ENCODE results near the gene CNGA2. TPM values are rescaled to one million over a fixed set of nuclear protein-coding genes. Genes with fewer than 3 reads are reported as not detected.
A peak's percentile ranks its signal among the peaks of the same experiment; 100 is the strongest.

CNGA2 gene
- total and polyA plus RNA-seq, 5 donors from 2014 or later = not detected

DNA sequence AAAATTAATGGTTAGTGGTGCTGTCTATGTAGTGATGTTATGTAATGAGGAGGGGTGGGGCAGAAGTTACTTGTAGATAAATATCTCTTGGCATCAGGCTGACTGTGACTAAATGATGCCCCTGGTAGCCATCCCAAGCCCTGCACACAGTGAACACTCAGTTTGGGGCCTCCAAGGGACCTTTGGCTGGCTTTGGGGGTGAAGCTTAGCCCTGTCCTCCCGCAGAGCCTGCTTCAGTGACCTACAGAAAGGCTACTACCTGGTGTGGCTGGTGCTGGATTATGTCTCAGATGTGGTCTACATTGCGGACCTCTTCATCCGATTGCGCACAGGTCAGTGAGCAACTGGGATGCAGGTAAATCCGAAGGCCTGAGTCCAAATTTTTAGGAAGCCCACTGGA lies 7.8 kb downstream of the CNGA2 start:
- DNase-seq (no peak), ATAC-seq (ENCODE audit: low read depth in 2 of 2) (no peak)
- Mint-ChIP-seq H3K4me1 (no peaks in the 10 kb centered on the region), H3K36me3 (no peaks in the 10 kb centered on the region), H3K27ac (no peak overlapping the region), H3K9me3 (no peaks in the 10 kb centered on the region), H3K27me3 (no peaks in the 10 kb centered on the region), H3K4me3 (no peak overlapping the region)
- H3K4me1 ChIP-seq (ENCODE audit: control insufficient read depth, insufficient read depth, low read length, poor library complexity, severe bottlenecking) = no peaks in the 10 kb centered on the region
- no peak overlapping the region for H3K27ac ChIP-seq (ENCODE audit: insufficient read depth, low read length, poor library complexity, severe bottlenecking)
- H3K36me3 ChIP-seq (ENCODE audit: control insufficient read depth, insufficient read depth, low read length) = no peaks in the 10 kb centered on the region
- H3K9me3 ChIP-seq (ENCODE audit: control insufficient read depth in 2 of 2, low read length in 2 of 2) = no peaks in the 10 kb centered on the region
- H3K4me3 ChIP-seq (ENCODE audit: low read depth, low read length) = no peak overlapping the region
- H3K27me3 ChIP-seq (ENCODE audit: control insufficient read depth, insufficient read depth, low read length) = no peaks in the 10 kb centered on the region

DNA sequence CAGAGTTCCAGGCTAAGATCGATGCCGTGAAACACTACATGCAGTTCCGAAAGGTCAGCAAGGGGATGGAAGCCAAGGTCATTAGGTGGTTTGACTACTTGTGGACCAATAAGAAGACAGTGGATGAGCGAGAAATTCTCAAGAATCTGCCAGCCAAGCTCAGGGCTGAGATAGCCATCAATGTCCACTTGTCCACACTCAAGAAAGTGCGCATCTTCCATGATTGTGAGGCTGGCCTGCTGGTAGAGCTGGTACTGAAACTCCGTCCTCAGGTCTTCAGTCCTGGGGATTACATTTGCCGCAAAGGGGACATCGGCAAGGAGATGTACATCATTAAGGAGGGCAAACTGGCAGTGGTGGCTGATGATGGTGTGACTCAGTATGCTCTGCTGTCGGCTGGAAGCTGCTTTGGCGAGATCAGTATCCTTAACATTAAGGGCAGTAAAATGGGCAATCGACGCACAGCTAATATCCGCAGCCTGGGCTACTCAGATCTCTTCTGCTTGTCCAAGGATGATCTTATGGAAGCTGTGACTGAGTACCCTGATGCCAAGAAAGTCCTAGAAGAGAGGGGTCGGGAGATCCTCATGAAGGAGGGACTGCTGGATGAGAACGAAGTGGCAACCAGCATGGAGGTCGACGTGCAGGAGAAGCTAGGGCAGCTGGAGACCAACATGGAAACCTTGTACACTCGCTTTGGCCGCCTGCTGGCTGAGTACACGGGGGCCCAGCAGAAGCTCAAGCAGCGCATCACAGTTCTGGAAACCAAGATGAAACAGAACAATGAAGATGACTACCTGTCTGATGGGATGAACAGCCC lies 9.3 kb downstream of the CNGA2 start:
- Histone ChIP-seq H3K4me3 (ENCODE audit: low read depth, low read length) (no peak overlapping the region), H3K36me3 (ENCODE audit: control insufficient read depth, insufficient read depth, low read length) (no peaks in the 10 kb centered on the region), H3K27me3 (ENCODE audit: control insufficient read depth, insufficient read depth, low read length) (no peaks in the 10 kb centered on the region), H3K27ac (ENCODE audit: insufficient read depth, low read length, poor library complexity, severe bottlenecking) (no peak overlapping the region), H3K4me1 (ENCODE audit: control insufficient read depth, insufficient read depth, low read length, poor library complexity, severe bottlenecking) (no peaks in the 10 kb centered on the region), H3K9me3 (ENCODE audit: control insufficient read depth in 2 of 2, low read length in 2 of 2) (no peaks in the 10 kb centered on the region)
- H3K36me3 Mint-ChIP-seq = no peaks in the 10 kb centered on the region
- H3K4me1 Mint-ChIP-seq = no peaks in the 10 kb centered on the region
- H3K4me3 Mint-ChIP-seq = no peak overlapping the region
- DNase-seq (no peak), ATAC-seq (ENCODE audit: low read depth in 2 of 2) (no peak)
- H3K27ac Mint-ChIP-seq = no peak overlapping the region
- no peaks in the 10 kb centered on the region for H3K9me3 Mint-ChIP-seq
- H3K27me3 Mint-ChIP-seq = no peaks in the 10 kb centered on the region

DNA sequence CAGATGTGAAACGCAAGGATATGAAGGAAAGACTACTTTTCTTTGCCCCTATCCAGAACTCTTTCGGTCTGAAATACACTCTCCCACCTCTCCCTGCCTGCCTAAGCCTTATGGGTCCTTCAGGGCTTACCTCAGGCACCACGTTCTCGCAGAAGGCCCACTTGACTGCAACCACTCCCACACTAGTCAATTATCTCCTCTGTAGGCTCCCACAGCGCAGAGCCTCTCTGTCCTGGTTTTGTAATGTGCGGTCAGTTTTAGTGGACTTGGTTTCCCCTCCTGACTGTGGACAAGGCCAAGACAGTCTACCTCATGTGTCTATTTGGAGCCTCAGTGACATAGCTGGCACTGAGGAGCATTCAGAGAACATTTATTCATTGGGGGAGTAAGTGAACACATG lies 11.1 kb downstream of the CNGA2 start:
- Mint-ChIP-seq H3K4me3 (no peak overlapping the region), H3K36me3 (no peaks in the 10 kb centered on the region), H3K4me1 (no peaks in the 10 kb centered on the region), H3K9me3 (no peaks in the 10 kb centered on the region), H3K27ac (no peak overlapping the region), H3K27me3 (peaks cover 1% of the 10 kb centered on the region)
- no peaks in the 10 kb centered on the region for H3K4me1 ChIP-seq (ENCODE audit: control insufficient read depth, insufficient read depth, low read length, poor library complexity, severe bottlenecking)
- H3K4me3 ChIP-seq (ENCODE audit: low read depth, low read length) = no peak overlapping the region
- no peaks in the 10 kb centered on the region for H3K9me3 ChIP-seq (ENCODE audit: control insufficient read depth in 2 of 2, low read length in 2 of 2)
- no peak for ATAC-seq (ENCODE audit: low read depth in 2 of 2)
- H3K36me3 ChIP-seq (ENCODE audit: control insufficient read depth, insufficient read depth, low read length) = no peaks in the 10 kb centered on the region
- DNase-seq = no peak
- no peaks in the 10 kb centered on the region for H3K27me3 ChIP-seq (ENCODE audit: control insufficient read depth, insufficient read depth, low read length)
- H3K27ac ChIP-seq (ENCODE audit: insufficient read depth, low read length, poor library complexity, severe bottlenecking) = no peak overlapping the region

DNA sequence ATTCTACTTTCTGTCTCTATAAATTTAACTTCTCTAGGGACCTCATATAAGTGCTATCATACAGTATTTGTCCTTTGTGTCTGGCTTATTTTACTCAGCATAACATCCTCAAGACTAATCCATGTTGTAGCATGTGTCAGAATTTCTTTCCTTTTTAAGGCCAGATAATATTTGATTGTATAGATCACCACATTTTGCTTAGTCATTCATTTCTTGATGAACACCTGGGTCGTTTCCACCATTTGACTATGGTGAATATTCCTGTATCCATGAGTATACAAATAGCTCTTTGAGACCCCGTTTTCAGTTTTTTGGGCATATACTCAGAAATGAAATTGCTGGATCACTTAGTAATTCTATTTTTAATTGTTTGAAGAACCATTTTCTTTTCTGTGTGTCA lies 12.0 kb downstream of the CNGA2 start:
- no peak overlapping the region for H3K27ac Mint-ChIP-seq
- no peak for DNase-seq
- no peaks in the 10 kb centered on the region for H3K4me1 ChIP-seq (ENCODE audit: control insufficient read depth, insufficient read depth, low read length, poor library complexity, severe bottlenecking)
- H3K27me3 ChIP-seq (ENCODE audit: control insufficient read depth, insufficient read depth, low read length) = no peaks in the 10 kb centered on the region
- H3K27ac ChIP-seq (ENCODE audit: insufficient read depth, low read length, poor library complexity, severe bottlenecking) = no peak overlapping the region
- H3K9me3 Mint-ChIP-seq = no peaks in the 10 kb centered on the region
- no peak for ATAC-seq (ENCODE audit: low read depth in 2 of 2)
- H3K36me3 Mint-ChIP-seq = no peaks in the 10 kb centered on the region
- no peaks in the 10 kb centered on the region for H3K4me1 Mint-ChIP-seq
- no peak overlapping the region for H3K4me3 ChIP-seq (ENCODE audit: low read depth, low read length)
- peaks cover 10% of the 10 kb centered on the region for H3K27me3 Mint-ChIP-seq
- no peaks in the 10 kb centered on the region for H3K9me3 ChIP-seq (ENCODE audit: control insufficient read depth in 2 of 2, low read length in 2 of 2)
- H3K36me3 ChIP-seq (ENCODE audit: control insufficient read depth, insufficient read depth, low read length) = no peaks in the 10 kb centered on the region
- H3K4me3 Mint-ChIP-seq = no peak overlapping the region

DNA sequence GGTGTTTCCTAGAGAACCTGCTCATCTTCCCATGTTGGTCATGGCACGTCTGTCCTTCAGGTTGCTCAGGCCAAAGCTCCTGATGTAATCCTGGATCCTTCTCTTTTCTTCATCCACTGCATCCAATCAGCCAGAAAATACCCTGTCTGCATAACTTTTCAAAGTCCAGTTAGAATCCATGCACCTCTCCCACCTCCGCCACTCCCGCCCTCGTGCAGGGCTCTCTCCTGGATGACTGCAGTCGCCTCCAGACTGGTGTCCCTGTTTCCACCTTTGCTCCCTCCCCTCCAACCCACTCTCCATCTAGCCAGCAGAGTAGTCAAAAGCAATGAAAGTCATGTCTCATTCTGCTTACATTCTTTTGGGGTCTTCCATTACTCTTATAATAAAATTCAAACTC lies 16.0 kb downstream of the CNGA2 start:
- Histone ChIP-seq H3K4me3 (ENCODE audit: low read depth, low read length) (no peak overlapping the region), H3K27ac (ENCODE audit: insufficient read depth, low read length, poor library complexity, severe bottlenecking) (no peak overlapping the region), H3K27me3 (ENCODE audit: control insufficient read depth, insufficient read depth, low read length) (no peaks in the 10 kb centered on the region), H3K9me3 (ENCODE audit: control insufficient read depth in 2 of 2, low read length in 2 of 2) (no peaks in the 10 kb centered on the region), H3K4me1 (ENCODE audit: control insufficient read depth, insufficient read depth, low read length, poor library complexity, severe bottlenecking) (no peaks in the 10 kb centered on the region), H3K36me3 (ENCODE audit: control insufficient read depth, insufficient read depth, low read length) (no peaks in the 10 kb centered on the region)
- Mint-ChIP-seq H3K27ac (no peak overlapping the region), H3K9me3 (no peaks in the 10 kb centered on the region), H3K36me3 (no peaks in the 10 kb centered on the region), H3K4me3 (no peak overlapping the region), H3K4me1 (no peaks in the 10 kb centered on the region), H3K27me3 (peaks cover 10% of the 10 kb centered on the region)
- ATAC-seq (ENCODE audit: low read depth in 2 of 2) = no peak
- no peak for DNase-seq

DNA sequence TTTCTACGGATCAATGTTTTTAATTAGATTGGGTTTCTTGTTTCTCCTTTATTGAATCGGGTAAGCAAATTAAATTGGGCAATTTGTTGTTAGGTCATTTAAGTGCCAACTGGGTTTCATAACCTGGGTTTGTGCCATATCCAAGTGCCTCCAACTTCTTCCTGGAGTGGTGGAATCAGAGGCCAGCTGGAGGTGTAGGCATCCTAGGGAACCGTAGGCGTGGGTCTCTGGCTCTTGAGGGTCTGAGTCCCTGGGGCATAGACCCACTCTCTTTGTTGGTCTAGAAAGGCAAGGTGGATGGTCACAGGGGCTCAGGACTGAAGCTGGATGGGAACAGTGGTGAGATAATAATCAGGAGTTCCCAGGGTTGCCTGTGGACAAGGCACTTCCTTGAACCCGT lies 18.3 kb downstream of the CNGA2 start:
- ATAC-seq (ENCODE audit: low read depth in 2 of 2) = no peak
- no peaks in the 10 kb centered on the region for H3K9me3 ChIP-seq (ENCODE audit: control insufficient read depth in 2 of 2, low read length in 2 of 2)
- no peak for DNase-seq
- no peak overlapping the region for H3K4me3 Mint-ChIP-seq
- H3K36me3 ChIP-seq (ENCODE audit: control insufficient read depth, insufficient read depth, low read length) = no peaks in the 10 kb centered on the region
- H3K4me1 Mint-ChIP-seq = no peaks in the 10 kb centered on the region
- peaks cover 10% of the 10 kb centered on the region for H3K27me3 Mint-ChIP-seq
- H3K4me1 ChIP-seq (ENCODE audit: control insufficient read depth, insufficient read depth, low read length, poor library complexity, severe bottlenecking) = no peaks in the 10 kb centered on the region
- H3K36me3 Mint-ChIP-seq = no peaks in the 10 kb centered on the region
- H3K27ac Mint-ChIP-seq = no peak overlapping the region
- H3K27me3 ChIP-seq (ENCODE audit: control insufficient read depth, insufficient read depth, low read length) = no peaks in the 10 kb centered on the region
- H3K27ac ChIP-seq (ENCODE audit: insufficient read depth, low read length, poor library complexity, severe bottlenecking) = no peak overlapping the region
- H3K9me3 Mint-ChIP-seq = no peaks in the 10 kb centered on the region
- no peak overlapping the region for H3K4me3 ChIP-seq (ENCODE audit: low read depth, low read length)

DNA sequence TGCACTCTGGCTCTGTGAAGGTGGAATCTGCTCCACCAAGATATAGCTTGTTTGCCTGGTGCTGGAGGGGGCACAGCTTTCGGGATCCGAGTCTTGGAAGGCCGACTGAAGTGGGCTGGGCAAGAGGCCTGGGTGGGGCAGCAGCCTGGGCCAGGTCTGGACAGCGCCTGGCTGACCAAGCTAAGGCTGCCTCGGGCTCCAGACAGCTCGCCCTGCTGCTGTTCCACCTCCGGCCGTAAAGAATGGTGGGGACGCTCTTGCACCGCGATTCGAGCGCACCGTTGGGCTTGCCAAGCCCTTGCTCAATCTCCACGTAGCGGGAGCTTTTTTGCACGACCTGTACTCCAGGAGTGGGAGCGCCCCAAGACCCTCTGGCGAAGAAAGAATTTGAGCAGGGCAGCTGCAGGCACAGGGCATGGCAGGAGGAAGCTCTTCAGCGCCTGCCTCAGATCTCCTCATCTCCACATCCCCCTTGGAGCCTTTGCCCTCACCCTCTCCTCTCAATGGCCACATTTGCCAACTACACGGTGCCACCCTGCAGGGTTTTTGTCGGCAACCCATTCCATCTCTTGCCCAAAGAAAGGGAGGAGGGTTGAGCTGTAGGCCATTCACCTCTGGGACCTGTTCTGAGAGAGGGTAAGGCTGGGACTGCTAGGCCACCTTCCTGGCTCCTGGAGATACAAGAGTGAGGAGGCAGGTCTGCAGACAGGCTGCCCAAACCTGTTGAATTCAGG lies 18.9 kb downstream of the CNGA2 start:
- Mint-ChIP-seq H3K9me3 (no peaks in the 10 kb centered on the region), H3K4me1 (no peaks in the 10 kb centered on the region), H3K27me3 (peaks cover 10% of the 10 kb centered on the region), H3K27ac (no peak overlapping the region), H3K36me3 (no peaks in the 10 kb centered on the region), H3K4me3 (no peak overlapping the region)
- DNase-seq (peak in 1 of 3 donors; percentile 18), ATAC-seq (ENCODE audit: low read depth in 2 of 2) (no peak)
- H3K4me1 ChIP-seq (ENCODE audit: control insufficient read depth, insufficient read depth, low read length, poor library complexity, severe bottlenecking) = no peaks in the 10 kb centered on the region
- no peak overlapping the region for H3K4me3 ChIP-seq (ENCODE audit: low read depth, low read length)
- H3K27ac ChIP-seq (ENCODE audit: insufficient read depth, low read length, poor library complexity, severe bottlenecking) = no peak overlapping the region
- H3K9me3 ChIP-seq (ENCODE audit: control insufficient read depth in 2 of 2, low read length in 2 of 2) = no peaks in the 10 kb centered on the region
- no peaks in the 10 kb centered on the region for H3K27me3 ChIP-seq (ENCODE audit: control insufficient read depth, insufficient read depth, low read length)
- no peaks in the 10 kb centered on the region for H3K36me3 ChIP-seq (ENCODE audit: control insufficient read depth, insufficient read depth, low read length)

DNA sequence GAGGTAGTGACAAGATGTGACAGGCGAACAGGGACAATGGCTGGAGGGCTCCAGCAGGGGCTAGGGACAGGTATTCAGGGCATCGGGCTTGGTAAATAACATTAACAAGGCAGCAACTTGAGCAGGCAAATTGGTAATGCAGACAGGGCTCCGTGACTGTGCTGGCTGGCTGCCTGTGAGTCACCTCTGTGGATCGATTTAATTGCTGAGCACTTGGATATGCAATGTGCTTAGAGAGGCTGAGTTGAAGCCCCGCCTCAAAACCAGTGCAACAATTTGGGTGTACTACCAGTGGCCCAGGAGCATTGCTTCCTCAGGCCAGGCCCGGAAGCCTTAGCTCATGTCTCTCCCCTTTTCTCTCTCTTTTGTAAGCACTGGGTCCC lies 19.5 kb downstream of the CNGA2 start:
- H3K4me3 ChIP-seq (ENCODE audit: low read depth, low read length) = no peak overlapping the region
- Mint-ChIP-seq H3K27me3 (peaks cover 10% of the 10 kb centered on the region), H3K36me3 (no peaks in the 10 kb centered on the region), H3K4me1 (no peaks in the 10 kb centered on the region), H3K9me3 (no peaks in the 10 kb centered on the region), H3K27ac (no peak overlapping the region), H3K4me3 (no peak overlapping the region)
- no peak for DNase-seq
- no peak overlapping the region for H3K27ac ChIP-seq (ENCODE audit: insufficient read depth, low read length, poor library complexity, severe bottlenecking)
- H3K27me3 ChIP-seq (ENCODE audit: control insufficient read depth, insufficient read depth, low read length) = no peaks in the 10 kb centered on the region
- H3K9me3 ChIP-seq (ENCODE audit: control insufficient read depth in 2 of 2, low read length in 2 of 2) = no peaks in the 10 kb centered on the region
- no peaks in the 10 kb centered on the region for H3K36me3 ChIP-seq (ENCODE audit: control insufficient read depth, insufficient read depth, low read length)
- H3K4me1 ChIP-seq (ENCODE audit: control insufficient read depth, insufficient read depth, low read length, poor library complexity, severe bottlenecking) = no peaks in the 10 kb centered on the region
- ATAC-seq (ENCODE audit: low read depth in 2 of 2) = no peak
